Keratinocyte (primary cell): ENCODE measurements around the gene CTNNA2. TPM values are rescaled to one million over a fixed set of nuclear protein-coding genes. Genes with fewer than 3 reads are reported as not detected.

ENCODE experiments used
- DNase-seq: peaks from one replicate; pipeline ENCODE4 v3.0.0-alpha.2; 2011; ENCODE audit warnings: low read depth, missing footprints, low spot score
- FAIRE-seq: peaks from 2 replicates; lab custom pipeline; 2011; peaks lifted over from hg19 to GRCh38; lab: Jason Lieb, UNC
- H2AFZ ChIP-seq: 2 replicates; pipeline ENCODE4 v1.6.0; 2012; ENCODE audit warnings: low read length, control low read depth, inconsistent platforms; ENCODE audit not compliant: control insufficient read depth
- H3K27ac ChIP-seq: 2 replicates; pipeline ENCODE4 v1.5.1; 2011; ENCODE audit warnings: low read length; ENCODE audit not compliant: control insufficient read depth, insufficient read depth
- H3K27me3 ChIP-seq: 3 replicates; pipeline ENCODE4 v1.6.0; 2011; ENCODE audit warnings: low read length; ENCODE audit not compliant: control insufficient read depth, insufficient read depth; ENCODE audit errors: extremely low read depth
- H3K36me3 ChIP-seq, 2 experiments: 2 replicates in 1 of 2; 3 replicates in 1 of 2; pipeline ENCODE4 v1.5.1; 2011; ENCODE audit warnings: low read length in 2 of 2, mild to moderate bottlenecking in 1 of 2; ENCODE audit not compliant: control insufficient read depth in 2 of 2, insufficient read depth in 2 of 2; ENCODE audit errors: extremely low read depth in 1 of 2
- H3K4me1 ChIP-seq: 3 replicates; pipeline ENCODE4 v1.5.1; 2011; ENCODE audit warnings: low read length; ENCODE audit not compliant: control insufficient read depth, insufficient read depth; ENCODE audit errors: extremely low read depth
- H3K4me2 ChIP-seq: 3 replicates; pipeline ENCODE4 v1.6.0; 2011; ENCODE audit warnings: low read depth, low read length; ENCODE audit not compliant: control insufficient read depth, insufficient read depth; ENCODE audit errors: extremely low read depth
- H3K4me3 ChIP-seq, 3 experiments: fragments of 200-600 bp in 1 of 3; sonication (generic) in 1 of 3; 2 replicates in 2 of 3; 3 replicates in 1 of 3; pipeline ENCODE4 v1.5.1; 2011 to 2016; ENCODE audit warnings: low read length in 3 of 3, mild to moderate bottlenecking in 3 of 3, control low read depth in 2 of 3, inconsistent platforms in 1 of 3, low read depth in 1 of 3, mixed read lengths in 1 of 3, mixed run types in 1 of 3, moderate library complexity in 1 of 3; ENCODE audit not compliant: control insufficient read depth in 2 of 3, insufficient read depth in 2 of 3; ENCODE audit errors: extremely low read depth in 1 of 3
- H3K79me2 ChIP-seq: 2 replicates; pipeline ENCODE4 v1.6.0; 2012; ENCODE audit warnings: low read length; ENCODE audit not compliant: control insufficient read depth, insufficient read depth
- H3K9ac ChIP-seq: 3 replicates; pipeline ENCODE4 v1.6.0; 2011; ENCODE audit warnings: low read length; ENCODE audit not compliant: control insufficient read depth, insufficient read depth; ENCODE audit errors: extremely low read depth
- H3K9me1 ChIP-seq: 3 replicates; pipeline ENCODE4 v1.6.0; 2011; ENCODE audit warnings: low read length; ENCODE audit not compliant: control insufficient read depth, insufficient read depth; ENCODE audit errors: extremely low read depth
- H3K9me3 ChIP-seq: 2 replicates; pipeline ENCODE4 v1.5.1; 2012; ENCODE audit warnings: low read depth, low read length; ENCODE audit not compliant: control insufficient read depth
- H4K20me1 ChIP-seq: 3 replicates; pipeline ENCODE4 v1.6.0; 2011; ENCODE audit warnings: low read length; ENCODE audit not compliant: control insufficient read depth, insufficient read depth; ENCODE audit errors: extremely low read depth
- EZH2 ChIP-seq: IDR thresholded peaks from one replicate; pipeline ENCODE4 v1.6.1; 2012; ENCODE audit warnings: inconsistent platforms, mild to moderate bottlenecking, low read length, moderate library complexity
- dilution Hi-C: fragments of 300-500 bp; cut with MboI; formaldehyde crosslinking; loops from one replicate; pipeline ENCODE4 v1.7.0; 2020; ENCODE audit warnings: low sequenced_read_pairs; ENCODE audit not compliant: extremely low pct_ligation_motif_present
- polyA plus RNA-seq, 5 experiments: library from polyadenylated mRNA; depleted of rRNA in 3 of 5; stranded (reverse) in 3 of 5; stranded (forward) in 1 of 5; unstranded in 1 of 5; fragments of >200 nt; gene quantifications; 1 replicate in 1 of 5; 2 replicates in 3 of 5; 3 replicates in 1 of 5; pipeline versions ENCODE4 v1.2.1 to v1.2.3, GENCODE V29; 2011 to 2012; ENCODE audit warnings: missing spikeins in 2 of 5, low read depth in 1 of 5, low replicate concordance in 1 of 5
- TF ChIP-seq, protein P1 (sequence below), 3 experiments: IDR thresholded peaks in 1 of 3; conservative IDR thresholded peaks in 1 of 3; optimal IDR thresholded peaks in 1 of 3; 2 replicates in 2 of 3; 3 replicates in 1 of 3; pipeline versions ENCODE3 to v1.5.1; 2011; ENCODE audit warnings: low read length in 3 of 3, mild to moderate bottlenecking in 3 of 3, moderate library complexity in 2 of 3, control low read depth in 1 of 3, inconsistent platforms in 1 of 3; ENCODE audit not compliant: insufficient read depth in 2 of 3; ENCODE audit errors: extremely low read depth in 1 of 3

CTNNA2 gene
- polyA plus RNA-seq, 1 donor (not counting 4 experiments of a cell fraction or from before 2014, with no cell fraction given) = not detected

DNA sequence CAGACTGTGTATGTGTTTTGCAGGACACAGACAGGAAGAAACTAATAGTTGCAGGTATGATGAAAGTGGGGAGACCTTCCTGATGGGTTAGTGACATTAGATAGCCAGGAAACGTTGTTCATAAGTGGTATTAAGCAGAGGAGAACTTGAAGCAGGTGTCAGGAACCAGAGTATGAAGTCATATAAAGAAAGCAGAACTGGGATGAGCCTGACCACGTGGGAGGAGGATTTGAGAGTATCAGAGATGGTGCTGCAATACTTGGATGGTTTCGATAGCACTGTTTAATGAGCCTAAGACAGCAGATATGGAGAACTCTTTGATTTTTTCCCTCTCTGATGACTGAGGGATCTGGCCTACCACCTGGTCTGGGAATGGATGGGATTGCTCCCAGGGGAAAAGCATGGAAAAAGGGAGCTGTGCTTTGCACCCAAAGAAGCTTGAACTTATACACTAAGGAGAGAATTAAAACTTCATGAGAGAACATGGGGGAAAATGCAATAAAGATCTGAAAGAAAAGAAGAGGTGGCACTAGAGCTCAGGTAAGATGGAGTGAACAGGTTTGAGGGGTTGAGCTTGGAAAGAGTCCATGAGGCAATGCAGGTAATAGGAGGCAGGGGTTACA lies 1017.7 kb downstream of the CTNNA2 start:
- no peak overlapping the region for H3K4me3 ChIP-seq
- dilution Hi-C loops = no loop called here
- H3K27me3 ChIP-seq = no peaks in the 10 kb centered on the region
- H3K79me2 ChIP-seq = no peaks in the 10 kb centered on the region
- no peak for FAIRE-seq
- no peak overlapping the region for H3K27ac ChIP-seq
- H3K36me3 ChIP-seq = no peaks in the 10 kb centered on the region
- no peak overlapping the region for H3K4me2 ChIP-seq
- no peaks in the 10 kb centered on the region for H4K20me1 ChIP-seq
- no peaks in the 10 kb centered on the region for H3K9me3 ChIP-seq
- TF ChIP-seq, protein P1, sequence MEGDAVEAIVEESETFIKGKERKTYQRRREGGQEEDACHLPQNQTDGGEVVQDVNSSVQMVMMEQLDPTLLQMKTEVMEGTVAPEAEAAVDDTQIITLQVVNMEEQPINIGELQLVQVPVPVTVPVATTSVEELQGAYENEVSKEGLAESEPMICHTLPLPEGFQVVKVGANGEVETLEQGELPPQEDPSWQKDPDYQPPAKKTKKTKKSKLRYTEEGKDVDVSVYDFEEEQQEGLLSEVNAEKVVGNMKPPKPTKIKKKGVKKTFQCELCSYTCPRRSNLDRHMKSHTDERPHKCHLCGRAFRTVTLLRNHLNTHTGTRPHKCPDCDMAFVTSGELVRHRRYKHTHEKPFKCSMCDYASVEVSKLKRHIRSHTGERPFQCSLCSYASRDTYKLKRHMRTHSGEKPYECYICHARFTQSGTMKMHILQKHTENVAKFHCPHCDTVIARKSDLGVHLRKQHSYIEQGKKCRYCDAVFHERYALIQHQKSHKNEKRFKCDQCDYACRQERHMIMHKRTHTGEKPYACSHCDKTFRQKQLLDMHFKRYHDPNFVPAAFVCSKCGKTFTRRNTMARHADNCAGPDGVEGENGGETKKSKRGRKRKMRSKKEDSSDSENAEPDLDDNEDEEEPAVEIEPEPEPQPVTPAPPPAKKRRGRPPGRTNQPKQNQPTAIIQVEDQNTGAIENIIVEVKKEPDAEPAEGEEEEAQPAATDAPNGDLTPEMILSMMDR (optimal IDR thresholded peaks at IDR 0.05 in 1 of 3, IDR thresholded peaks at IDR 0.05 in 1 of 3, conservative IDR thresholded peaks at IDR 0.05 in 1 of 3; ENCODE audit: extremely low read depth in 1 of 3, insufficient read depth in 2 of 3, low read length in 3 of 3) = no peak
- TF ChIP-seq EZH2 = no peak
- H3K4me1 ChIP-seq = no peaks in the 10 kb centered on the region
- no peaks in the 10 kb centered on the region for H3K9me1 ChIP-seq
- DNase-seq = no peak
- no peak overlapping the region for H3K9ac ChIP-seq
- H2AFZ ChIP-seq = no peak overlapping the region

DNA sequence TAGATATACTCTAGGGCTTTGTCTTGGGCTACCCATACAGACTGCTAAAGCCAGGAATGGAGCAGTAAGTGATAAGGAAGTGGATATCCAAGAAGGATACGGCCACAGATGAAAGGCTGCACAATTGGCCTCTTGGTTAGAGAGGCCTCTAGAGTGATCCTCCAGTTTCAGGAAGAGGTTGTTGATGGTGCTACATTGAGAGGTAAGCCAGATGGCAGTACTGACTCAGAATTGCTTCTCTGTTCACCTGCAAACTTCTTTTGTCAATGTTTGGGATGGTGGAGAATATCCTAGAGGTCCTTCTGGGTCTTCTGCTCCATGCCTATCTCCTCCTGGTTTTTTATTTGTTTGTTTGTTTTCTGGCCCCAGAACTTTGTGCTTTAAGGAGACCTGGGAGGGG lies 1018.5 kb downstream of the CTNNA2 start:
- H3K27ac ChIP-seq = no peak overlapping the region
- H3K4me2 ChIP-seq = no peak overlapping the region
- H3K79me2 ChIP-seq = no peaks in the 10 kb centered on the region
- no peaks in the 10 kb centered on the region for H3K9me1 ChIP-seq
- dilution Hi-C loops = no loop called here
- no peak for TF ChIP-seq EZH2
- TF ChIP-seq, protein P1 (optimal IDR thresholded peaks at IDR 0.05 in 1 of 3, IDR thresholded peaks at IDR 0.05 in 1 of 3, conservative IDR thresholded peaks at IDR 0.05 in 1 of 3; ENCODE audit: extremely low read depth in 1 of 3, insufficient read depth in 2 of 3, low read length in 3 of 3) = no peak
- H3K4me3 ChIP-seq = no peak overlapping the region
- H2AFZ ChIP-seq = no peak overlapping the region
- FAIRE-seq = no peak
- H3K4me1 ChIP-seq = no peaks in the 10 kb centered on the region
- H3K9ac ChIP-seq = no peak overlapping the region
- H4K20me1 ChIP-seq = no peaks in the 10 kb centered on the region
- DNase-seq = no peak
- H3K27me3 ChIP-seq = no peaks in the 10 kb centered on the region
- H3K36me3 ChIP-seq = no peaks in the 10 kb centered on the region
- H3K9me3 ChIP-seq = no peaks in the 10 kb centered on the region
